Measurements from ENCODE around the gene ZNF12.

The ZNF12 gene

DNA sequence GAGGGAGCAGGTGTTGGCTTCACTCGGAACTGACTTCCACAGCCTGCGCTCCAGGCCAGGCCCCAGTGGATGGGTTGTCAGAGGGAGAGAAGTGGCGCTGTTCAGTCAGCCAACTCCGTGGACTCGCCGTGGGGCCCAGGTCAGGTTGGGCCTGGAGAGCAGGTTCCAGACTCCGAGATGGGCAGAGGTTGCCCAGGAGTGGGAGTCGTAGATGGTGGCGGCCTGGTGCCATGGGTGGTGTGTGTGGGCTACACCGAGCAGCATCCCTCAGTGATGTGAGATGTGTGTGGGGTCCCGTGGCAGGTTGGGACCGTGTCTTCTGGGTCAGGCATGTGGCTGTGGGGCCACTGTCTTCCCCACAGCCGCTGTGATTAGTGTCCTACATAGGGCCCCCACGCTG is 59.2 kb downstream of the ZNF12 start:
- no peak for DNase-seq (ENCODE audit: low read depth in 3 of 3, low spot score in 1 of 3)

DNA sequence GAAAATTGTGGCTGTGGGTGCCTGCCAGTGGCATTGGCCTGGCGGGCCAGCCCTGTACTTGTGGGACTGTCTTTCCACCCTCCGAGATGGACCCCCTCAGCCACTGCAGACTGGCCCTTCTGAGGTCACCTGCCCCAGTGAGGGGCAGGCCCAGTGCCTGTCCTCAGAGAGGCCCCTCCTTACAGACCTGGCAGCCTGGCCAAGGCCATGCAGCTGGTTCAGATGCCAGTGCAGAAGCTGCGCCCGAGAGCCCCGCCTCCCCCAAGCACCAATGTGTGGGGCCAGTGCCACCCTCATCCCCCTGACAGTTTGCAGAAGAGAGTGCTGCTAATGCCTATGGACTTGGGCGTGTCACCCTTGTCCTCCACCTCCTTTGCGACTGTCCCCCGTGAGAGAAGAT is 59.7 kb downstream of the ZNF12 start:
- no peak for DNase-seq (ENCODE audit: low read depth in 3 of 3, low spot score in 1 of 3)

DNA sequence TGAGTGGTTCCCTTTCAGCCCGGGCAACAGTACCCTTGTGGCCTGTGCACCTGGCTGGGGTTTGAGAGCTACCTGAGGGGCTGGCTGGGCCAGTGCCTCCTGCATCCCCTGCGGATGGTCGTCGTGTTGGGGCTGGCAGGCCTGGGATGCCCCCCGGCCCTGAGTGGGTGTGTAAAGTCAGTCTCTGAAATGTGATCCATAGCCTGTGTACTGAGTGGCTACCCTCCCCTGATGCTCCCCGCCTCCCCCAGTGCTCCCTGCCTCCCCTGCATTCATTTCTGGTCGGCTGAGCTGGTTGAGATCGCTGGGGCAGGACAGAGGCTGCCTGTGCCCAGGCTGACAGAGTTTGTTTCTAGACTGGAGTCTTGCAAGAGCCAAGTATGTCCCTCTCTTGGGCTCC is 60.3 kb downstream of the ZNF12 start:
- DNase-seq (ENCODE audit: low read depth in 3 of 3, low spot score in 1 of 3), result no peak

DNA sequence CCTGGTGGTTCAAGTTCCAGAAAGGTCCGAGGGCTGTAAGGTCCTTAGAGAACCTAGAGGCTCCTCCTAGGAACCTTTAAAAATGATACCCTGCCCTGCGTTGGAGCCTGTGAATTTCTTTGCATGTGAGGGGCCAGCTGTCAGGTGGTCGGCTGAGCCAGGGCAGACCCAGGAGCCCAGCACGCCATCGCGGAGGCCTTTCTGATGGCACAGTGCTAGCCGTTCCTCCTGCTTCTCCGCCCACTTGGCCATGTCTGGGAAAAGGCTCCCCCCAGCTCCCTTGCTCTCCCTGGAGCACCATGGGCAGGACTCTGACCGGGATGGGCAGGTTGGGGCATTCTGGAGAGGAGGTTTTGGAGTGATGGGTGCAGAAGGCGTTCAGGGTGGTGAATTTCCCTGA is 62.0 kb downstream of the ZNF12 start:
- DNase-seq (ENCODE audit: low read depth in 3 of 3, low spot score in 1 of 3), result no peak

DNA sequence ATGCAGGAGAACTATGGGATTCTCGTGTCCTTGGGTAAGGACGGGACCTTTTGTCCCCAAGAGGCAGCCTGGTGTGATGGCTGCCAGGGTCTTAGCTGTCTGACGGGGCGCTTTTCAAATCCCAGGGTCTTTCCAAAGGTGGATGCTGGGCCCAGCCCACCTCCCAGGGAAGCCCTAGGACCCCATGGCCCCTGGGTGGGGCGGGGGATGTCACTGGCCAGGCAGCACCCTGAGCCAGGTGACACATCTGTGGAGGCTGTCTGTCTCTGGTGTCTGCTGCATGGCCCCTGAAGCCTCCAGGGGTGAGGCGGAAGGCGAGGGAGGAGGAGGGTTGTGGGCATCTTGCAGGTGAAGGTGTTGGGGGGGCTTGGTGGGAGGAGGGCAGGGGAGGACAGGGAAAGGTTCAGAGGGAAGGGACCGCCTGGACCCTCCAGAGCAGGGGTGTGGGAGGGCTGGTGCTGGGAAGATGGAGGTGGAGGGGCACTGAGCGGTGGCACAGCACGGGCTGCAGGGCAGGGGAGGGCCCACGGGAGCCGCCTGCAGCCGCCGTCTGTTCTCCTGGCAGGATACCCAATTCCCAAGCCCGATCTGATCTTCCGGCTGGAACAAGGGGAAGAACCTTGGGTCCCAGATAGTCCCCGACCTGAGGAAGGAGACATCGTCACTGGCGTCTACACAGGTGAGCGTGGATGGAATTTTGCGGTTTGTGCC is 62.7 kb downstream of the ZNF12 start:
- no peak for DNase-seq (ENCODE audit: low read depth in 3 of 3, low spot score in 1 of 3)

DNA sequence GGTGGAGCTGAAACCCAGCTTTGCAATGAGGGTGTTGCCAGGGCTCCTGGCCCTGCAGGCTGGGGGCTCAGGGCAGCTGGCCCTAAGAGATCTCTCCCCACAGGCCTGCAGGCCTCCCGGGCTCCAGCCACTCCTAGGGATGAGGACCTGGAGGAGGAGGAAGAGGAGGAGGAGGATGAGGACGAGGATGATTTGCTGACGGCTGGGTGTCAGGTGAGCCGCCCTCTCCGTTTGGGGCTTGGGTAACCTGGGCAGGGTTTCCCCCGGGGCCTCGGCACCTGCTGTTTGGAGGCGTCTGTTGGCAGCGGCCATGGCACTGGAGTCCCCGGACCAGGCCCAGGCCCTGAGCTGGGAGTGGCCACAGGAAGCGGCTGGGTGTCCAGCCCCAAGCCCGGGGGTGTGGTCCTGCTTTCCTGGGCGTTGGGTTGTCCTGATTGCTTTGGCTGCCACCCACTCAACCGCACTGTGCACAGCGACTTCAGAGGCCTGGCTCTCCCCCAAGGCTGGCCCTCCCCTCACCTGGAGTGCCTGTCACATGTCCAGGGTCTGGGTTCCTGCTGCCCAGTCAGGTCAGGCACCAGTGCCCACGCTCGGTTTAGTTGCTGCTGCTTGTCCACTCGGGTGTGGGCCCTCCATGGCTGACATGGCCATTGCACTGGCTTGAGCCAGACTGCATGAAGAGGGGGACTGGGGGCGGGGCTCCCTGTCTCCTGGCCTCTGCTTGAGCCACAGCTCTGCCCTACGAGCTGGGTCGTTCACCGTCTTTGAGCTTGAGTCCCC is 63.7 kb downstream of the ZNF12 start:
- DNase-seq (ENCODE audit: low read depth in 3 of 3, low spot score in 1 of 3), result no peak

DNA sequence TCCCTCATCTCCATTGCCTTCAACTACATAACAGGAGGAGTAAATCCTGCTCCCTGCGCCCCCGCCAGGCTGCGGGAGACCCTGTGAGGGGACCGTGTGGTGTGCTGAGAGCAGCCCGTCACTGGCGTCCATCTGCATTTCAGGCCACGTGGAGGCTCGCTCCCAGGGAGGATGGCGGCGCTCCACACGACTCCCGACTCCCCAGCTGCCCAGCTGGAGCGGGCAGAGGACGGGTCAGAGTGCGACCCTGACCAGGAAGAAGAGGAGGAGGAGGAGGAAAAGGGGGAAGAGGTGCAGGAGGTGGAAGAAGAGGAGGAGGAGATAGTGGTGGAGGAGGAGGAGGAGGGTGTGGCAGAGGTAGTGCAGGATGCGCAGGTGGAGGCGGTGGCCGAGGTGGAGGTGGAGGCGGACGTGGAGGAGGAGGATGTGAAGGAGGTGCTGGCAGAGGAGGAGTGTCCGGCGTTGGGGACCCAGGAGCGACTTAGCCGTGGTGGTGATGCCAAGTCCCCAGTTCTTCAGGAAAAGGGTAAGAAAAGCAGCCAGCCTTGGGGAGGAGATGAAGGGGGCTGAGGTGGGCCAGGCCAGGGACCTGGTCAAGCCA is 64.4 kb downstream of the ZNF12 start:
- no peak for DNase-seq (ENCODE audit: low read depth in 3 of 3, low spot score in 1 of 3)

DNA sequence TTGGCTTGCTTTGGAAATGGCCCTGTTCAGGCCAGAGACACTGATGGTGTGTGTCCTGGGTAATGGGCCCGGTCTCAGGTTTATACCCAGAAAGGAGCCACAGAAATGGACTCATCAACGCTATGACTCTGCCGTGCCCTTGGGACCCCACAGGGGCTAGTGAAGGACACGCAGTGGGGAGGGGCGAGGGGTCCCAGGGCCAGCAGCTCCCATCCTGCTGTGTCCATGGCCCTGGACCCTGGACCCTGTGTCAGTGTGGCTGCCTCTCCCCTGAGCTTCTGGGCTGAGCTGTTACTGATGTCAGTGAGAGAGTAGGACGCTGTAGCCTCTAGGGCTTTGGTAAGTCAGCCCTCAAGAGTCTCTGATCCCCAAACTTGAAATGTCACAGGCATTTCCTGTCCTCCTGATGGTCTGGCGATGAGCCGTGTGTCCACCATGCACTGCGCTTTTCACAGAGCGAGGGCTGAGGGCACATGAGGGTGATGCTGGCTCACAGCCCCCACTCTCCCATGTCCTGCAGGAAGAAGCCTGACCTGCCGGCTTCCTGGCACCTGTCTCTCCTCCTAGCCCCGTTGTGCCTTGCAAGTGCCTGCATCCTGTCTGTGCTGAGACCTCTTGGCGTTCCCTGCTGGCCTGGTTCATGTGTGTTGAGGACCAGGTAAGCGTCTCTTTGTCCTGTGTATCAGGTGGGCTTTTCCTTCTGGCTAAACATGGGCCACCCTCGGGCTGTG is 65.3 kb downstream of the ZNF12 start:
- no peak for DNase-seq (ENCODE audit: low read depth in 3 of 3, low spot score in 1 of 3)

DNA sequence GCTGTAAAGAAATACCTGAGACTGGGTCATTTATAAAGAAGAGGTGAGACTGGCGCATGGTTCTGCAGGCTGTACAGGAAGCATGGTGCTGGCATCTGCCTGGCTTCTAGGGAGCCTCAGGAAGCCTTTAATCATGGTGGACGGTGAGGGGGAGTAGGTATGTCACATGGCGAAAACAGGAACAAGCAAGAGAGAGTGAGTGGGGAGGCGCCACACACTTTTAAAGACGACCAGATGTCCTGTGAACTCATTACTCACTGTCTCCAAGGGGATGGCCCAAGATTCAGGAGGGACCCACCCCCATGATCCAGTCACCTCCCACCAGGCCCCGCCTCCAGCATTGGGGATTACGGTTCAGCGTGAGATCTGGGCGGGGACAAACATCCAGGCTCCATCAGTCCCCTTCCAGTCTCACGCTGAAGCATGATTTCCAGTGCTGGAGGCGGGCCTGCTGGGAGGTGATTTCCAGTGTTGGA is 66.5 kb downstream of the ZNF12 start:
- DNase-seq (ENCODE audit: low read depth in 3 of 3, low spot score in 1 of 3), result no peak

DNA sequence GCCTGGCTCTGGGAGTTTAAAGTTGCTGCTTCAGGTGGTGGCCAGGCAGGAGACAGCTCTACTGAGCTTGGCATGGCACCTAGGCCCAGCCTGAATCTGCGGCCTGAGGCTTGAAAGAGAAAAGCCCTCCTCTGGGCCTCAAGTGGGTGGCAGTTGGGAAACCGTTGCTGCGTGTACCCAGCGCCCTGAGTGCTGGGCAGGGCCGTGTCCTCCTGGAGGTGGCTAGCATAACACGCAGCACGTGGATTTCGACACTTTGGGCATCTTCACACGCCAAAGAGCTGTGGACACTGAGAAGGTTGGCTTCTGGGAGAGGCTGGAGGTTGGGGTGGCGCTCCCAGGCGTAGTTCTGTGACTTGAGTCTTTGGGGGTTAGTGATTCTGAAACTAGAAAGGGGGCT is 67.1 kb downstream of the ZNF12 start:
- DNase-seq (ENCODE audit: low read depth in 3 of 3, low spot score in 1 of 3), result no peak

DNA sequence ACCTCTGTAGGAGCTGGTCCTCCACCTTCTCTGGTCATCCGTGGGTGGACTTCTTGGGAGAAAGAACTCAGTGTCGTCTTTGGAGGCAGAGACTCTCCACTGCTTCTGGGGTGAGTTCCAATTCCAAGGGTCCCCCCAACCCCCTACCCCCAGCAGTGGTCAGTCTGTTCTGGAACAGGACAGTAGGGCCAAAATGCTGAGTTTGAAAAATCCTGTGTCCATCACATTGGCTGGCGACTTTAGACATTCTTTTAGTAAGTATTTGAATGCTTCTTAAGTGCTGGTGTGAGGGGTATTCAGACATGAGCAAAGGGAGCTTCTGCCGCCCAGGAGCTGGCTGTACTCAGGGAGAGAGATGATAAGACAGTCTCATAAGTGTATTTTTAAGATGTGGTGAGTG is 67.7 kb downstream of the ZNF12 start:
- no peak for DNase-seq (ENCODE audit: low read depth in 3 of 3, low spot score in 1 of 3)
